ENCODE results near the gene CHN2.

Gene CHN2

GRCh38 chr7:29345590-29345989, 151.0 kb downstream of the CHN2 start:
- peaks cover 20% of the 10 kb centered on the region for H3K27me3 Mint-ChIP-seq
- no peaks in the 10 kb centered on the region for H3K36me3 Mint-ChIP-seq
- no peak overlapping the region for H3K27ac Mint-ChIP-seq
- H3K4me1 Mint-ChIP-seq, result no peaks in the 10 kb centered on the region
- ATAC-seq, result no peak
- no peak overlapping the region for H3K4me3 Mint-ChIP-seq
- no peaks in the 10 kb centered on the region for H3K9me3 Mint-ChIP-seq

GRCh38 chr7:29346231-29346978, 151.8 kb downstream of the CHN2 start:
- no peak overlapping the region for H3K4me3 Mint-ChIP-seq
- ATAC-seq, result no peak
- no peak overlapping the region for H3K27ac Mint-ChIP-seq
- H3K4me1 Mint-ChIP-seq, result no peaks in the 10 kb centered on the region
- no peaks in the 10 kb centered on the region for H3K36me3 Mint-ChIP-seq
- H3K27me3 Mint-ChIP-seq, result peaks cover 28% of the 10 kb centered on the region
- no peaks in the 10 kb centered on the region for H3K9me3 Mint-ChIP-seq

- H3K27me3 Mint-ChIP-seq, result peaks cover 38% of the 10 kb centered on the region
- H3K27ac Mint-ChIP-seq, result no peak overlapping the region
- H3K36me3 Mint-ChIP-seq, result no peaks in the 10 kb centered on the region
- H3K9me3 Mint-ChIP-seq, result no peaks in the 10 kb centered on the region
- no peak overlapping the region for H3K4me3 Mint-ChIP-seq
- H3K4me1 Mint-ChIP-seq, result no peaks in the 10 kb centered on the region
- ATAC-seq, result no peak
These were observed 154.8 kb downstream of the CHN2 start for GRCh38 chr7:29349362-29349761.

- H3K4me1 Mint-ChIP-seq, result no peaks in the 10 kb centered on the region
- H3K27ac Mint-ChIP-seq, result no peak overlapping the region
- no peak for ATAC-seq
- H3K36me3 Mint-ChIP-seq, result no peaks in the 10 kb centered on the region
- H3K27me3 Mint-ChIP-seq, result peaks cover 38% of the 10 kb centered on the region
- no peak overlapping the region for H3K4me3 Mint-ChIP-seq
- no peaks in the 10 kb centered on the region for H3K9me3 Mint-ChIP-seq
These were observed 155.8 kb downstream of the CHN2 start for GRCh38 chr7:29350351-29350750.

- Mint-ChIP-seq H3K27ac (no peak overlapping the region), H3K36me3 (no peaks in the 10 kb centered on the region), H3K9me3 (no peaks in the 10 kb centered on the region), H3K4me1 (no peaks in the 10 kb centered on the region), H3K4me3 (no peak overlapping the region), H3K27me3 (peaks cover 38% of the 10 kb centered on the region)
- peak; percentile 81 for ATAC-seq
These were observed 157.5 kb downstream of the CHN2 start for GRCh38 chr7:29352041-29352440.

GRCh38 chr7:29353810-29354209, 159.2 kb downstream of the CHN2 start:
- H3K27ac Mint-ChIP-seq, result no peak overlapping the region
- H3K27me3 Mint-ChIP-seq, result peaks cover 31% of the 10 kb centered on the region
- H3K4me1 Mint-ChIP-seq, result no peaks in the 10 kb centered on the region
- no peak overlapping the region for H3K4me3 Mint-ChIP-seq
- H3K36me3 Mint-ChIP-seq, result no peaks in the 10 kb centered on the region
- no peak for ATAC-seq
- H3K9me3 Mint-ChIP-seq, result no peaks in the 10 kb centered on the region

- H3K27ac Mint-ChIP-seq, result no peak overlapping the region
- no peak overlapping the region for H3K4me3 Mint-ChIP-seq
- peaks cover 26% of the 10 kb centered on the region for H3K27me3 Mint-ChIP-seq
- no peak for ATAC-seq
- H3K9me3 Mint-ChIP-seq, result no peaks in the 10 kb centered on the region
- H3K36me3 Mint-ChIP-seq, result no peaks in the 10 kb centered on the region
- H3K4me1 Mint-ChIP-seq, result no peaks in the 10 kb centered on the region
These were observed 159.8 kb downstream of the CHN2 start for GRCh38 chr7:29354340-29354739.

- Mint-ChIP-seq H3K36me3 (no peaks in the 10 kb centered on the region), H3K4me1 (no peaks in the 10 kb centered on the region), H3K4me3 (no peak overlapping the region), H3K9me3 (no peaks in the 10 kb centered on the region), H3K27me3 (peaks cover 20% of the 10 kb centered on the region), H3K27ac (no peak overlapping the region)
- ATAC-seq, result no peak
These were observed 160.8 kb downstream of the CHN2 start for GRCh38 chr7:29355388-29355787.

- no peaks in the 10 kb centered on the region for H3K4me1 Mint-ChIP-seq
- no peak for ATAC-seq
- H3K27me3 Mint-ChIP-seq, result peaks cover 8% of the 10 kb centered on the region
- H3K27ac Mint-ChIP-seq, result no peak overlapping the region
- no peaks in the 10 kb centered on the region for H3K9me3 Mint-ChIP-seq
- no peaks in the 10 kb centered on the region for H3K36me3 Mint-ChIP-seq
- H3K4me3 Mint-ChIP-seq, result no peak overlapping the region
These were observed 162.1 kb downstream of the CHN2 start for GRCh38 chr7:29356631-29357030.

- H3K4me1 Mint-ChIP-seq, result no peaks in the 10 kb centered on the region
- H3K27me3 Mint-ChIP-seq, result no peaks in the 10 kb centered on the region
- H3K27ac Mint-ChIP-seq, result no peak overlapping the region
- H3K36me3 Mint-ChIP-seq, result no peaks in the 10 kb centered on the region
- no peak for ATAC-seq
- no peak overlapping the region for H3K4me3 Mint-ChIP-seq
- no peaks in the 10 kb centered on the region for H3K9me3 Mint-ChIP-seq
These were observed 165.0 kb downstream of the CHN2 start for GRCh38 chr7:29359482-29360093.

GRCh38 chr7:29360633-29361625, 166.4 kb downstream of the CHN2 start:
- H3K9me3 Mint-ChIP-seq, result no peaks in the 10 kb centered on the region
- no peaks in the 10 kb centered on the region for H3K27me3 Mint-ChIP-seq
- no peaks in the 10 kb centered on the region for H3K36me3 Mint-ChIP-seq
- H3K27ac Mint-ChIP-seq, result no peak overlapping the region
- ATAC-seq, result no peak
- no peaks in the 10 kb centered on the region for H3K4me1 Mint-ChIP-seq
- H3K4me3 Mint-ChIP-seq, result no peak overlapping the region

GRCh38 chr7:29362380-29362779, 167.8 kb downstream of the CHN2 start:
- Mint-ChIP-seq H3K27me3 (no peaks in the 10 kb centered on the region), H3K36me3 (no peaks in the 10 kb centered on the region), H3K9me3 (no peaks in the 10 kb centered on the region)

GRCh38 chr7:29363636-29364425, 169.3 kb downstream of the CHN2 start:
- Mint-ChIP-seq H3K36me3 (no peaks in the 10 kb centered on the region), H3K27me3 (no peaks in the 10 kb centered on the region), H3K9me3 (no peaks in the 10 kb centered on the region), H3K4me3 (no peak overlapping the region), H3K4me1 (no peaks in the 10 kb centered on the region), H3K27ac (no peak overlapping the region)
- no peak for ATAC-seq

More at GRCh38 chr7:29362380-29362779, 167.8 kb downstream of the CHN2 start:
- no peak for ATAC-seq
- H3K4me3 Mint-ChIP-seq, result no peak overlapping the region
- H3K27ac Mint-ChIP-seq, result no peak overlapping the region
- no peaks in the 10 kb centered on the region for H3K4me1 Mint-ChIP-seq

- no peaks in the 10 kb centered on the region for H3K9me3 Mint-ChIP-seq
- ATAC-seq, result no peak
- no peaks in the 10 kb centered on the region for H3K36me3 Mint-ChIP-seq
- no peak overlapping the region for H3K4me3 Mint-ChIP-seq
- H3K27me3 Mint-ChIP-seq, result no peaks in the 10 kb centered on the region
- no peak overlapping the region for H3K27ac Mint-ChIP-seq
- no peaks in the 10 kb centered on the region for H3K4me1 Mint-ChIP-seq
These were observed 170.1 kb downstream of the CHN2 start for GRCh38 chr7:29364661-29365060.

- Mint-ChIP-seq H3K4me3 (no peak overlapping the region), H3K27me3 (no peaks in the 10 kb centered on the region), H3K9me3 (no peaks in the 10 kb centered on the region), H3K36me3 (no peaks in the 10 kb centered on the region), H3K4me1 (no peaks in the 10 kb centered on the region), H3K27ac (no peak overlapping the region)
- no peak for ATAC-seq
These were observed 170.8 kb downstream of the CHN2 start for GRCh38 chr7:29365423-29365822.

Measured in stimulated activated memory B cell treated with anti-CD40 and anti-IgM and Interleukin-4, amounts not matched to agents 10 μg/mL and 1 μg/mL and 100 μg/mL, for 72 hours (primary cell).